Prostate gland (tissue), 2 donors: ENCODE data around the gene FOXJ1. TPM values are rescaled to one million over a fixed set of nuclear protein-coding genes. Genes with fewer than 3 reads are reported as not detected.

Experiments used
- DNase-seq: peaks from one replicate; pipeline ENCODE4 v3.0.0-alpha.2; 2019; ENCODE audit warnings: low spot score
- H3K27ac ChIP-seq, 2 donors: fragments of 200-600 bp; sonication (generic); 2 replicates each; pipeline ENCODE4 v1.5.1; 2017 to 2019
- H3K27me3 ChIP-seq: fragments of 200-600 bp; sonication (generic); replicated peaks from 2 replicates; pipeline ENCODE4 v1.5.1; 2019; ENCODE audit not compliant: insufficient read depth
- H3K36me3 ChIP-seq, 2 donors: fragments of 200-600 bp; sonication (generic); 1 replicate in 1 of 2; 2 replicates in 1 of 2; pipeline versions ENCODE4 v1.5.1 to v1.8.1; 2017 to 2019
- H3K4me1 ChIP-seq: fragments of 200-600 bp; sonication (generic); replicated peaks from 2 replicates; pipeline ENCODE4 v1.5.1; 2019
- H3K4me3 ChIP-seq, 2 donors: fragments of 200-600 bp; sonication (generic); 2 replicates each; pipeline ENCODE4 v1.5.1; 2017 to 2019
- H3K9me3 ChIP-seq: fragments of 200-600 bp; sonication (generic); 2 replicates; pipeline ENCODE4 v1.5.1; 2017
- POLR2A ChIP-seq: fragments of 450-650 bp; IDR thresholded peaks from one replicate; pipeline ENCODE4 v1.6.1; 2016; ENCODE audit warnings: antibody characterized with exemption, mild to moderate bottlenecking
- POLR2AphosphoS5 ChIP-seq: sonication (generic); formaldehyde crosslinking; IDR thresholded peaks from one replicate; pipeline ENCODE4 v1.6.1; 2017; ENCODE audit warnings: antibody characterized with exemption
- WGBS: methylation state at CpG from one replicate; pipeline ENCODE4 v1.1.5; 2018; 5-methylcytosine and 5-hydroxymethylcytosine counted together
- intact Hi-C: fragments of 100-400 bp; cut with DNase I; formaldehyde crosslinking; loops from one replicate; pipeline ENCODE4 v1.14.2; 2022
- total RNA-seq, 2 donors: library from RNA; depleted of rRNA; stranded (reverse); fragments of >200 nt; gene quantifications; one replicate each; pipeline ENCODE4 v1.1.0, GENCODE V29; 2016
- TF ChIP-seq, protein P1 (sequence below), 4 experiments: fragments of 200-600 bp in 2 of 4; fragments of 450-650 bp in 2 of 4; sonication (generic) in 2 of 4; IDR thresholded peaks; 1 replicate in 3 of 4; 2 replicates in 1 of 4; pipeline ENCODE4 v1.5.1; 2016 to 2019; ENCODE audit warnings: antibody characterized with exemption in 4 of 4, mild to moderate bottlenecking in 2 of 4, moderate library complexity in 2 of 4

The FOXJ1 gene
- total RNA-seq, 2 donors from 2014 or later = 0.55 to 11.2 TPM

DNA sequence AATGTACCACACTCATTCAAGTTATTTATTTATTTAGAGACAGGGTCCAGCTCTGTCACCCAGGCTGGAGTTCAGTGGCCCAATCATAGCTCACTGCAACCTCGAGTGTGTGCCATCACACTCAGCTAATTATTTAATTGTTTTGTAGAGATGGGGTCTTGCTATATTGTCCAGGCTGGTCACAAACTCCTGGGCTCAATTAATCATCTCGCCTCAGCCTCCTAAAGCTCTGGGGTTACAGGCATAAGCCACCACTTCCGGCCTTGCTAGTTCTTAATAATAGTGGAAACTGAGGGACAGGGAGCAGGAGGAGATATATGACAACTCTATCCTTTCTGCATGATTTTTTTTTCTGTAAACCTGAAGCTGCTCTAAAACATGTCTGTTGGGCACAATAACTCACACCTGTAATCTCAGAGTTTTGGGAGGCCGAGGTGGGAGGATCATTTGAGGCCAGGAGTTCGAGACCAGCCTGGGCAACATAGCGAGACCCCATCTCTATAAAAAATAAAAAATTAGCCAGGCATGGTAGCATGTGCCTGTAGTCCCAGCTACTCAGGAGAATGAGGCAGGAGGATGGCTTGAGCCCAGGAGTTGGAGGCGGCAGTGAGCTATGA, 25.8 kb downstream of the FOXJ1 start:
- intact Hi-C loops = no loop called here
- Histone ChIP-seq H3K27ac (no peak overlapping the region), H3K36me3 (no peaks in the 10 kb centered on the region), H3K4me3 (no peak overlapping the region), H3K9me3 (no peaks in the 10 kb centered on the region), H3K4me1 (no peaks in the 10 kb centered on the region), H3K27me3 (no peaks in the 10 kb centered on the region)
- 92% methylated on average over 7 of the region's 7 CpGs for WGBS
- no peak for TF ChIP-seq POLR2AphosphoS5
- TF ChIP-seq, protein P1, sequence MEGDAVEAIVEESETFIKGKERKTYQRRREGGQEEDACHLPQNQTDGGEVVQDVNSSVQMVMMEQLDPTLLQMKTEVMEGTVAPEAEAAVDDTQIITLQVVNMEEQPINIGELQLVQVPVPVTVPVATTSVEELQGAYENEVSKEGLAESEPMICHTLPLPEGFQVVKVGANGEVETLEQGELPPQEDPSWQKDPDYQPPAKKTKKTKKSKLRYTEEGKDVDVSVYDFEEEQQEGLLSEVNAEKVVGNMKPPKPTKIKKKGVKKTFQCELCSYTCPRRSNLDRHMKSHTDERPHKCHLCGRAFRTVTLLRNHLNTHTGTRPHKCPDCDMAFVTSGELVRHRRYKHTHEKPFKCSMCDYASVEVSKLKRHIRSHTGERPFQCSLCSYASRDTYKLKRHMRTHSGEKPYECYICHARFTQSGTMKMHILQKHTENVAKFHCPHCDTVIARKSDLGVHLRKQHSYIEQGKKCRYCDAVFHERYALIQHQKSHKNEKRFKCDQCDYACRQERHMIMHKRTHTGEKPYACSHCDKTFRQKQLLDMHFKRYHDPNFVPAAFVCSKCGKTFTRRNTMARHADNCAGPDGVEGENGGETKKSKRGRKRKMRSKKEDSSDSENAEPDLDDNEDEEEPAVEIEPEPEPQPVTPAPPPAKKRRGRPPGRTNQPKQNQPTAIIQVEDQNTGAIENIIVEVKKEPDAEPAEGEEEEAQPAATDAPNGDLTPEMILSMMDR (IDR thresholded peaks at IDR 0.05) = no peak
- TF ChIP-seq POLR2A = no peak
- DNase-seq = no peak

DNA sequence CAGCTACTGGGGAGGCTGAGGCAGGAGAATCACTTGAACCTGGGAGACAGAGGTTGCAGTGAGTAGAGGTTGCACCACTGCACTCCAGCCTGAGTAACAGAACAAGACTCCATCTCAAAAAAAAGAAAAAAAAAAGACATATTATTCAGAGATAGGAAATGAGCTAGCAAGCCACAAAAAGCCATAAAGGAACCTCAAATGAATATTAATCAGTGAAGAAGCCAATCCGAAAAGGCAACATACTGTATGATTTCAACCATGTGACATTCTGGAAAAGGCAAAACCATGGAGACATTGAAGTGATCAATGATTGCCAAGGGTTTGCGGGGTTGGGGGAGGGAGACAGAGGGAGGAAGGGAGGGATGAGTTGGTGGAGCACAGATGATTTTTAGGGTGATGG, 29.1 kb downstream of the FOXJ1 start:
- no peaks in the 10 kb centered on the region for H3K9me3 ChIP-seq
- no peak overlapping the region for H3K27ac ChIP-seq
- no peaks in the 10 kb centered on the region for H3K4me1 ChIP-seq
- H3K27me3 ChIP-seq = no peaks in the 10 kb centered on the region
- WGBS = 94% methylated on average over 2 of the region's 2 CpGs
- no peak for DNase-seq
- H3K36me3 ChIP-seq = no peaks in the 10 kb centered on the region
- H3K4me3 ChIP-seq = no peak overlapping the region
- intact Hi-C loops = no loop called here
- TF ChIP-seq POLR2A (no peak), POLR2AphosphoS5 (no peak)
- TF ChIP-seq, protein P1 (IDR thresholded peaks at IDR 0.05) = no peak

DNA sequence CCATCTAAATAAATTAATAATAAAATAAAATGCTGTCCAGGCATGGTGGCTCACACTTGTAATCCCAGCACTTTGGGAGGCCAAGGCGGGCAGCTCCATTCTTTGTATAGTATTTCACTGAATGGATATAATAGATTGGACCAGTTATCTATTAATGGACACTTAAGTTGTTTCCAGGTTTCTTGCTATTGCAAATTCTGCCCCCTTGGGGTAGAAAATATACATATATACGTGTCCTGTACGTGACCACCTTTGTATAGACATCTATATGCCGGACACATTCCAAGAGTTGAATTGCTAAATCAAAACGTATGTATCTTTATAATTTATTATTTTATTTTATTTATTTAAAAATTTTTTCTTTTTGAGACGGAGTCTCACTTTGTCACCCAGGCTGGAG, 33.5 kb downstream of the FOXJ1 start:
- no peak overlapping the region for H3K4me3 ChIP-seq

DNA sequence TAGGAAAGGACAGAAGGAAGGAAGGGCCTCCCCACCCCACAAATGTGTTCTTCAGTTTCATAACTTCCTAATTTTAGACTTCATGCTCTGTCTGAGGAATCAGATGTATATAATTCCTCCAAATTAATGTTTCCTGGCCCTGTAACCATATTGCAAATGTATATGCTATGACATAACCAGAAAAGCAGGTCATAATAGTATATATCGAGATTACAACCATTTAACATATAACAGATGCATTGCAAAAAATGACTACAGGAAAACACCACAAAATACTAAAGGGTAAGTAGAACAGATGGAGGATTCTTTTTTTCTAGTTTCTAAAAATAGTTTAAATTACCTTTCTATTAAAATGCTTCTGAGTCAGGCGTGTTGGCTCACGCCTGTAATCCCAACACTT, 34.3 kb downstream of the FOXJ1 start:
- intact Hi-C loops = no loop called here

More for the DNA sequence above, 33.5 kb downstream of the FOXJ1 start:
- DNase-seq = no peak
- H3K27ac ChIP-seq = no peak overlapping the region
- intact Hi-C loops = no loop called here
- no peaks in the 10 kb centered on the region for H3K36me3 ChIP-seq
- H3K27me3 ChIP-seq = no peaks in the 10 kb centered on the region
- no peaks in the 10 kb centered on the region for H3K4me1 ChIP-seq
- WGBS = 90% methylated on average over 6 of the region's 6 CpGs
- H3K9me3 ChIP-seq = no peaks in the 10 kb centered on the region
- TF ChIP-seq POLR2AphosphoS5 (no peak), POLR2A (no peak)
- TF ChIP-seq, protein P1 (IDR thresholded peaks at IDR 0.05) = no peak

DNA sequence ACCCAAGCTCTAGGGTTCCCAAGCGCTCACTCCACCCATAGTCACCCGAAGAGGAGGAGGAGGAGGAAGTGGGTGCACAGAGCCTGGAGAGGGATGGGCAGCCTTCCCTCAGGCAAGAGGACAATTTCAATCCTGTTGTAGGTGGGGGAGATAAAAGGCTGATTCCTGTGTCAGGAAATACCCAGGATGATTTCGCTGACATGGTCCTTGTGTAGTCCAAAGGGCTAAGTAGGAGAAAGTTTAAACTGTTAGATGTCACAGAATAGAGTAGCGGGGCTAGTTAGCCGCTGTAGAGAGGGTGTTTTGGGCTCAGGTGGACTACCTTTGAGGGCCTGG, 36.2 kb downstream of the FOXJ1 start:
- 76% methylated on average over 5 of the region's 5 CpGs for WGBS
- DNase-seq = no peak
- intact Hi-C loops = no loop called here

More for the DNA sequence above, 34.3 kb downstream of the FOXJ1 start:
- WGBS = 67% methylated on average over 3 of the region's 3 CpGs
- H3K9me3 ChIP-seq = no peaks in the 10 kb centered on the region
- no peaks in the 10 kb centered on the region for H3K36me3 ChIP-seq
- H3K4me3 ChIP-seq = no peak overlapping the region
- TF ChIP-seq POLR2AphosphoS5 = no peak
- TF ChIP-seq POLR2A = no peak
- TF ChIP-seq, protein P1 (IDR thresholded peaks at IDR 0.05) = no peak
- no peak for DNase-seq
- no peak overlapping the region for H3K27ac ChIP-seq
- no peaks in the 10 kb centered on the region for H3K27me3 ChIP-seq
- peaks cover 4% of the 10 kb centered on the region for H3K4me1 ChIP-seq

More for the DNA sequence above, 36.2 kb downstream of the FOXJ1 start:
- Histone ChIP-seq H3K27me3 (no peaks in the 10 kb centered on the region), H3K27ac (no peak overlapping the region), H3K4me1 (peaks cover 6% of the 10 kb centered on the region), H3K9me3 (no peaks in the 10 kb centered on the region), H3K4me3 (no peak overlapping the region), H3K36me3 (peaks cover 2 to 4% of the 10 kb centered on the region in 2 donors)
- TF ChIP-seq POLR2A = no peak
- TF ChIP-seq POLR2AphosphoS5 = no peak
- TF ChIP-seq, protein P1 (IDR thresholded peaks at IDR 0.05) = no peak
